T-helper 1 cell treated with Interleukin-12 subunit alpha and Interleukin-12 subunit beta and Interleukin-4 antibody, amounts not matched to agents 30 μg/mL and 1 μg/mL, for 36 hours (primary cell): ENCODE data around the gene HES3.

Experiments used
- H3K27ac Mint-ChIP-seq: one replicate; pipeline ENCODE4 v1.8.0; 2021; ENCODE audit warnings: mild to moderate bottlenecking, mixed read lengths
- H3K27me3 Mint-ChIP-seq: one replicate; pipeline ENCODE4 v1.8.0; 2021; ENCODE audit warnings: low read depth, mixed read lengths
- H3K36me3 Mint-ChIP-seq: one replicate; pipeline ENCODE4 v1.8.0; 2021; ENCODE audit warnings: low read depth, mixed read lengths
- H3K4me1 Mint-ChIP-seq: one replicate; pipeline ENCODE4 v1.8.0; 2021; ENCODE audit warnings: low read depth, mixed read lengths
- H3K4me3 Mint-ChIP-seq: one replicate; pipeline ENCODE4 v1.8.0; 2021; ENCODE audit warnings: mild to moderate bottlenecking, moderate library complexity, mixed read lengths
- H3K9me3 Mint-ChIP-seq: one replicate; pipeline ENCODE4 v1.8.0; 2021; ENCODE audit warnings: mixed read lengths

The HES3 gene

GRCh38 chr1:6234502-6235295, 9.3 kb upstream of the HES3 start:
- Mint-ChIP-seq H3K27me3 (peaks cover 10% of the 10 kb centered on the region), H3K27ac (peak overlapping the region; percentile 77), H3K4me1 (peaks cover 18% of the 10 kb centered on the region), H3K4me3 (peak overlapping the region; percentile 90), H3K36me3 (peaks cover 13% of the 10 kb centered on the region), H3K9me3 (no peaks in the 10 kb centered on the region)

- Mint-ChIP-seq H3K4me3 (peak overlapping the region; percentile 90), H3K36me3 (peaks cover 10% of the 10 kb centered on the region), H3K27ac (peak overlapping the region; percentile 77), H3K9me3 (no peaks in the 10 kb centered on the region), H3K27me3 (peaks cover 16% of the 10 kb centered on the region), H3K4me1 (peaks cover 18% of the 10 kb centered on the region)
Observed at GRCh38 chr1:6235296-6235677, 8.7 kb upstream of the HES3 start.

GRCh38 chr1:6237093-6237492, 6.9 kb upstream of the HES3 start:
- Mint-ChIP-seq H3K27me3 (peaks cover 28% of the 10 kb centered on the region), H3K4me1 (peaks cover 21% of the 10 kb centered on the region), H3K9me3 (no peaks in the 10 kb centered on the region), H3K27ac (no peak overlapping the region), H3K36me3 (peaks cover 10% of the 10 kb centered on the region), H3K4me3 (peak overlapping the region; percentile 37)

GRCh38 chr1:6239213-6239752, 4.7 kb upstream of the HES3 start:
- peaks cover 42% of the 10 kb centered on the region for H3K27me3 Mint-ChIP-seq
- H3K9me3 Mint-ChIP-seq, result no peaks in the 10 kb centered on the region
- H3K27ac Mint-ChIP-seq, result no peak overlapping the region
- no peaks in the 10 kb centered on the region for H3K36me3 Mint-ChIP-seq
- H3K4me3 Mint-ChIP-seq, result no peak overlapping the region
- H3K4me1 Mint-ChIP-seq, result peaks cover 15% of the 10 kb centered on the region

- Mint-ChIP-seq H3K9me3 (no peaks in the 10 kb centered on the region), H3K4me3 (no peak overlapping the region), H3K36me3 (no peaks in the 10 kb centered on the region), H3K27ac (no peak overlapping the region), H3K4me1 (peaks cover 9% of the 10 kb centered on the region), H3K27me3 (peaks cover 46% of the 10 kb centered on the region)
Observed at GRCh38 chr1:6239950-6240768, 3.8 kb upstream of the HES3 start.

DNA sequence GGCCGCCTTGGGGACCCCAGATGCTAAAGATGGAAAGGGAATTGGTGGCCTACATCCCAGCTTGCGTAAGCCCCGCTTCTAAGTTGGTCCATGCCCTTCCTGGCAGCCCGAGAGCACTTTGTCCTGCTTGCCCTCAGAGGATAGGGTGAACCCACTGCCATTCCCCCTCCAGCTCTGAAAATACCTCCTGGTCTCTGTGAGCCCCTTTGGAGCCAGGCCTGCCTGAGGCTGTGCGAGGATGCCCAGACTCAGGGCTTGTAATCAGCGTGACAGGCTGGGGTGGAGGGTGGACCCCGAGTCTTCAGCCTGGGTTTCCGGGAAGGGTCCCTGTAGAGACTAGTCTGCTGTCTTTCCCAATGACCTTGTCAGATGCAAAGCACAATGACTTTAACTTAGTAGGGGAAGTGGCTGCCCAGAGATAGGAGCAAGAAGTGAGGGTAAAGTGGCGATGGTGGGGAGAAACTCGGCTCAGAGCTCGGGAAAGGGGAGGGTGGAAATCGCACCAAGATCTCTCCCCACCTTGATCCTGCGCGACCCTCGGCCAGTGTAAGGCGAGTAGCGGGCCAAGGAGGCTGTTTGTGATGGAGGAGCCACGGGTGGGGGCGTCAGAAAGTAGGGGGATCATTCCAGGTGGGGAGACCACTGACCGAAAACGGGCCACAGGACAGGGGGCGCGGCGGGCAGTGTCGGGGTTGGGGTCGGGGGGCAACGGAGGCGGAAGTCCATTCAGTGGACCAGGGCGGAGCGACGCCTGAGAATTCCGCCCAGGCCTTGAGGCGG, 2.7 kb upstream of the HES3 start:
- no peaks in the 10 kb centered on the region for H3K36me3 Mint-ChIP-seq
- peak overlapping the region; percentile 3 for H3K27ac Mint-ChIP-seq
- H3K4me1 Mint-ChIP-seq, result peaks cover 9% of the 10 kb centered on the region
- H3K4me3 Mint-ChIP-seq, result no peak overlapping the region
- H3K27me3 Mint-ChIP-seq, result peaks cover 48% of the 10 kb centered on the region
- no peaks in the 10 kb centered on the region for H3K9me3 Mint-ChIP-seq

- H3K4me3 Mint-ChIP-seq, result no peak overlapping the region
- no peaks in the 10 kb centered on the region for H3K9me3 Mint-ChIP-seq
- peaks cover 56% of the 10 kb centered on the region for H3K27me3 Mint-ChIP-seq
- peaks cover 12% of the 10 kb centered on the region for H3K4me1 Mint-ChIP-seq
- no peak overlapping the region for H3K27ac Mint-ChIP-seq
- H3K36me3 Mint-ChIP-seq, result no peaks in the 10 kb centered on the region
Observed at GRCh38 chr1:6241887-6242740, 1.9 kb upstream of the HES3 start.

- H3K27me3 Mint-ChIP-seq, result peaks cover 66% of the 10 kb centered on the region
- no peak overlapping the region for H3K27ac Mint-ChIP-seq
- H3K36me3 Mint-ChIP-seq, result no peaks in the 10 kb centered on the region
- H3K4me1 Mint-ChIP-seq, result peaks cover 12% of the 10 kb centered on the region
- H3K9me3 Mint-ChIP-seq, result no peaks in the 10 kb centered on the region
- no peak overlapping the region for H3K4me3 Mint-ChIP-seq
Observed at GRCh38 chr1:6243053-6243834, 735 bp upstream of the HES3 start.

- H3K27ac Mint-ChIP-seq, result no peak overlapping the region
- H3K4me3 Mint-ChIP-seq, result peak overlapping the region; percentile 26
- no peaks in the 10 kb centered on the region for H3K36me3 Mint-ChIP-seq
- H3K27me3 Mint-ChIP-seq, result peaks cover 65% of the 10 kb centered on the region
- no peaks in the 10 kb centered on the region for H3K9me3 Mint-ChIP-seq
- peaks cover 7% of the 10 kb centered on the region for H3K4me1 Mint-ChIP-seq
Observed at GRCh38 chr1:6244401-6245049, 546 bp downstream of the HES3 start.

DNA sequence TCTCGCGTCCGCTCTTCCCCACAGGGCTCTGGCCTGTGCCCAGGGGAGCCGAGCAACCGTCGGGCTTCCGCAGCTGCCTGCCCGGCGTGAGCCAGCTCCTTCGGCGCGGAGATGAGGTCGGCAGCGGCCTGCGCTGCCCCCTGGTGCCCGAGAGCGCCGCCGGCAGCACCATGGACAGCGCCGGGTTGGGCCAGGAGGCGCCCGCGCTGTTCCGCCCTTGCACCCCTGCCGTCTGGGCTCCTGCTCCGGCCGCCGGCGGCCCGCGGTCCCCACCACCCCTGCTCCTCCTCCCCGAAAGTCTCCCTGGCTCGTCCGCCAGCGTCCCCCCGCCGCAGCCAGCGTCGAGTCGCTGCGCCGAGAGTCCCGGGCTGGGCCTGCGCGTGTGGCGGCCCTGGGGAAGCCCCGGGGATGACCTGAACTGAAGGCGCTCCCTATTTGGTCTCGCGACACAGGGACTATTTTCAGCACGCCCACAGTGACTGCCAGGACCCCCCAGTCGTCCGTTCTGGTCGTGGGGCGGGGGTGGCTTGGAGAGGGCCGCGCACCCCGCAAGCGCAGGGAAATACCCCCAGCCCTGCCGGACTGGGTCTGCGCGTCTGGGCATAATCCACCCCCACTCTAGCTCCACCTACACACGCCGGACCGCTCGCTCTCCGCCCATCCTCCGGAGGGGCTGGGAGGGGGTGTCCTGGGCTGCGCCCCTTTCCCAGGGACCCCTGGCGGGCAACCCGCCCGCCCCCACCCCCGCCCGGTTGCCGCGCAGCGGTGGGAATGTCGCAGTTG, 1.3 kb downstream of the HES3 start:
- Mint-ChIP-seq H3K27ac (no peak overlapping the region), H3K27me3 (peaks cover 63% of the 10 kb centered on the region)

GRCh38 chr1:6245869-6246496, 2.0 kb downstream of the HES3 start:
- Mint-ChIP-seq H3K27me3 (peaks cover 65% of the 10 kb centered on the region), H3K36me3 (no peaks in the 10 kb centered on the region), H3K4me1 (peaks cover 7% of the 10 kb centered on the region), H3K4me3 (peak overlapping the region; percentile 67), H3K27ac (no peak overlapping the region), H3K9me3 (no peaks in the 10 kb centered on the region)

More for the DNA sequence above, 1.3 kb downstream of the HES3 start:
- H3K4me3 Mint-ChIP-seq, result no peak overlapping the region
- peaks cover 7% of the 10 kb centered on the region for H3K4me1 Mint-ChIP-seq
- no peaks in the 10 kb centered on the region for H3K9me3 Mint-ChIP-seq
- no peaks in the 10 kb centered on the region for H3K36me3 Mint-ChIP-seq
